ENCODE measurements around the gene GIT1.

- TF ChIP-seq, protein P1, sequence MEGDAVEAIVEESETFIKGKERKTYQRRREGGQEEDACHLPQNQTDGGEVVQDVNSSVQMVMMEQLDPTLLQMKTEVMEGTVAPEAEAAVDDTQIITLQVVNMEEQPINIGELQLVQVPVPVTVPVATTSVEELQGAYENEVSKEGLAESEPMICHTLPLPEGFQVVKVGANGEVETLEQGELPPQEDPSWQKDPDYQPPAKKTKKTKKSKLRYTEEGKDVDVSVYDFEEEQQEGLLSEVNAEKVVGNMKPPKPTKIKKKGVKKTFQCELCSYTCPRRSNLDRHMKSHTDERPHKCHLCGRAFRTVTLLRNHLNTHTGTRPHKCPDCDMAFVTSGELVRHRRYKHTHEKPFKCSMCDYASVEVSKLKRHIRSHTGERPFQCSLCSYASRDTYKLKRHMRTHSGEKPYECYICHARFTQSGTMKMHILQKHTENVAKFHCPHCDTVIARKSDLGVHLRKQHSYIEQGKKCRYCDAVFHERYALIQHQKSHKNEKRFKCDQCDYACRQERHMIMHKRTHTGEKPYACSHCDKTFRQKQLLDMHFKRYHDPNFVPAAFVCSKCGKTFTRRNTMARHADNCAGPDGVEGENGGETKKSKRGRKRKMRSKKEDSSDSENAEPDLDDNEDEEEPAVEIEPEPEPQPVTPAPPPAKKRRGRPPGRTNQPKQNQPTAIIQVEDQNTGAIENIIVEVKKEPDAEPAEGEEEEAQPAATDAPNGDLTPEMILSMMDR (IDR thresholded peaks at IDR 0.05) = no peak
- TF ChIP-seq POLR2A (IDR thresholded peaks at IDR 0.05) = no peak
These were observed 30.8 kb upstream of the GIT1 start for GRCh38 chr17:29620271-29620670.

All from heart left ventricle (tissue), 13 donors.